ENCODE results near the gene SH3BGRL2.

The SH3BGRL2 gene

DNA sequence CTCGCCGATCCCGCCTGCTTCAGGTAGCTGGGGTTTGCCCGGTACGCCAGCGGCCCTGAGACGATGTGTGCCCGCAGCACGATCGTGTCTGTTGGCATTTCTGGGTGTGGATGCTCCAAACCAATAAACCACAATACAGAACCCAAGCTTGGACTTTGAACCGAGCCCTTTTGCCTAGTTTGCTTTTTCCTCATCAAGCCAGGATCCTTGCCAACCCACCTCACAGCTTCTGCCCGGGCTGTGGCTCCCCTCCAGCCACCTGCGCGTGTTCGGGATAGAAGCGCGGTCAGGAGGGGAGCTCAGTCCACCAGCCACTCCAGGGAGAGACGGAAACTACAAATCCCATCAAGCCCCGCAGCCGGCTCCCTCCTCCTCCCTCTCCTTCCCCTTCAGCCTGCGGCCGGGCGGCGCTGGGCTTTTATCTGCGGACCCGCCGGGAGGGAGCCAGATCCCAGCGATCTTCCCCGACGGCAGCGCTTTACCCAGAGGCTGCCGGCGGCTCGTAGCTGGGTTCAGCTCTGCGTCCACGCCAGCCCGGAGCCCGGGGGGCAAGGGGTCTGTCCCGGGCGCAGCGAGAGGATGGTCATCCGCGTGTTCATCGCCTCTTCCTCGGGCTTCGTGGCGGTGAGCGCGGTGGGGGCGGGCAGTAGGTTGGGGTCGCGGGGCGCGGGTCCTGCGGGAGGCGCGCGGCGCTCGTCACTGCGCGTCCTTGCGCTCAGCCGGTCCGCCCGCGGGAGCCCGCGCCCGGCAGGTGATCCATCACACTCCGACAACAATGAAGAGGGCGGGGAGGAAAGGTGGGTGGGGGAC, at the start of gene SH3BGRL2:
Gene SH3BGRL2, plus strand, starts transcription at position 447 of the 810 bp plus-strand sequence. Its CDS starts 133 bp downstream, at position 580.
- peak; percentile 50 for DNase-seq (ENCODE audit: low spot score)

GRCh38 chr6:79584332-79584731, 46.8 kb upstream of the SH3BGRL2 start:
- DNase-seq (ENCODE audit: low spot score) = no peak

DNA sequence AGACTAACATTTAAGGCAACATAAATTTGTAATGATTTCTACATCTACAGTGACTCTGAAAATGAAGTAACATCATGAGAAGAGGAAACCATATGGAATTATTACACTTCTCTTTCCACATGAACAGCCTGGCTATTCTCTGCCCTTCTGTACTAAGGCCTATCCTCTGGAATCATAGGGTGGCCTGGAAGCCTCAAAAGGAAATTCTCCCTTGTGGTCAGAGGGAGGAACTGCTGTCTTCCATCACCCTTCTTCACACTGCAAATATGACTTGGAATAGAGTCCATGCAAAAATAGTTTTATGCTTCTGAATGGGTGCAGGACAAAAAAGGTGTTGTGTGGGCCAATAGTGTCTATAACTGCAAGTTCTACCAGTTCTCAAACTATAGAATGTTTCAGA, 44.6 kb upstream of the SH3BGRL2 start:
- DNase-seq (ENCODE audit: low spot score) = no peak

DNA sequence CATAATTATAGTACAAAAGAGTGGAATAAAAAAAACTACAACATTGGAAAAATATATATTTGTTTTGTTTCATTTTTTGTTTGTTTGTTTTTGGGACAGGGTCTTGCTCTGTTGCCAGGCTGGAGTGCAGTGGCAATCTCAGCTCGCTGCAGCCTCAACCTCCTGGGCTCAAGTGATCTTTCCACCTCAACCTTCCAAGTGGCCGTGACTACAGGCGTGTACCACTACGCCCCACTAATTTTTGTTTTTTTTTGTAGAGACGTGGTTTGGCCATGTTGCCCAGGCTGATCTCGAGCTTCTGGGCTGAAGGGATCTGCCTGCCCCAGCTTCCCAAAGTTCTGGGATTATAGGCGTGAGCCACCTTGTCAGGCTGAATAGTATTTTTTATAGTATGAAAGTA, 41.4 kb upstream of the SH3BGRL2 start:
- DNase-seq (ENCODE audit: low spot score) = no peak

DNA sequence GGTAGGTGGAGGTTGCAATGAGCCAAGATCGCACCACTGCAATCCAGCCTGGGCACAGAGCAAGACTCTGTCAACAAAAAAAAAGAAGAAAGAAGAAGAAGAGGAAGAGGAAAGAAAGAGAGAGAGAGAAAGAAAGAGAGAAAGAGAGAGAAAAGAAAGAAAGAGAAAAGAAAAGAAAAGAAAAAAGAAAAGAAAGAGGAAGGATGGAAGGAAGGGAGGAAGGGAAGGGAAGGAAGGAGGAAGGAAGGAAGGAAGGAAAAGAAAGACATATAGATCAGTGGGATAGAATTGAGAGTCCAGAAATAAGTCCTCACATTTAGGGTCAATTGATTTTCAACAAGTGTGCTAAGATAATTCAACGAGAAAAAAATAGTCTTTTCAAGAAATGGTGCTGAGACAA, 34.0 kb upstream of the SH3BGRL2 start:
- no peak for DNase-seq (ENCODE audit: low spot score)

DNA sequence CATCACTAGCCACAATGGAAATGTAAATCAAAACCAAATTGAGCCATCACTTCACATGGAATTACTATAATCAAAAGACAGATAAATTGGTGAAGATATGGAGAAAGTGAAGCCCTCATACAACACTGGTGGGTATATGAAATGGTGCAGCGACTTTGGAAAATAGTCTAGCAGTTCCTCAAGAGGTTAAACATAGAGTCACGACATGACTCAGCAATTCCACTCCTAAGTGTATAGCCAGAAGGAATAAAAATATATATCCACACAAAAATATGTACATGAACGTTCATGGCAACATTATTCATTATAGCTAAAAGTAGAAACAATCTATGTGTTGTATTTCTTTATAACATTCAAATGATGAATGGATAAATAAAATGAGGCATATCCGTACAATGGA, 33.1 kb upstream of the SH3BGRL2 start:
- DNase-seq (ENCODE audit: low spot score) = no peak

GRCh38 chr6:79599725-79600259, 31.3 kb upstream of the SH3BGRL2 start:
- no peak for DNase-seq (ENCODE audit: low spot score)

DNA sequence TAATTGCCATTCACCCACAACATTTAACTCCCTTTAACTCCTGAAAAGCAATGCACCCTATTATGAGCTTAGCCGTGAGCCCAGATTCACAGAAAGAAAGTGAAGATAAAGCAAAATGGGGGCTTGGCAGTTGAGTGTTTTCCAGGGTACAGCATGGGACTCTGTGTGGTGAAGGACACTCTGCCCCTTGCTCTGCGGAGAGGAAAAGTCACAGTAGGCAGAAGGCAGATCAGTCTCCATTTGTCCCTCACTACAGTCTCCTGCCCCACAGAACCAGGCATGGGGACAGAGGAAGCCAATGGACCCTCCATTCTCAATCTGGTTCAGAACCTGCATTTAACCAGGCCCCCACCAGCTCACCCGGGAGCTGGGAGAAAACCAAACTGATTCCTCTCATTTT, 30.8 kb upstream of the SH3BGRL2 start:
- no peak for DNase-seq (ENCODE audit: low spot score)

DNA sequence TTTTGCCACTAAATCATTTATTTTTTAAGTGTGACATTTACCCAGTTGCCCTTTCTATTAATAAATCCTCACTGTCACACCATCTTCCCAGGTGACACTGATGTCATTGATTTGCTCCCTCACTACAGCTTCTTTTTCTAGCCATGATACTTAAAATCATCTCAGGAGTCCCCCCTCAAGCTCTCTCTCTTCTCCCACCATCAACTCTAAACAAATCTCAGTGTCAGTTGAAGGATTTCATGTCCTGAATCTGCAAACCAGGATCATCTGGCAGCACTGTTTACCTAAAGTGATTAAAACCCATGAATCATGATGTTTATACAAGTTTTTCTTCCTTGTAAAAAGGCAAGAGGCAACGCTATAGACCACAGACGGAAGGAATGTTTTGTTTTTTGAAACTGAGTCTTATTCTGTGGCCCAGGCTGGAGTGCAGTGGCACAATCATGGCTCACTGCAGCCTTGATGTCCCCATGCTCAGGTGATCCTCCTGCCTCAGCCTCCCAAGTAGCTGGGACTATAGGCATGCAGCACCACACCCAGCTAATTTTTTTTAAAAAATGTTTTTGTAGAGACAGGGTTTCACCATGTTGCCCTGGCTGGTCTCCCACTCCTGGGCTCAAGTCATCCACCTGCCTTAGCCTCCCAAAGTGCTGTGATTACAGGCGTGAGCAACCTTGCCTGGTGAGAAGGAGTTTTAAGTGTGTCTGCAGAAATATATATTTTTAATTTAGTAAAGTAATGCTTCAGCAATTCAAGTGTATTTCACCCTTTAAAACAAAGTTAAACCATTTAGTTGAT, 30.1 kb upstream of the SH3BGRL2 start:
- DNase-seq (ENCODE audit: low spot score) = no peak

DNA sequence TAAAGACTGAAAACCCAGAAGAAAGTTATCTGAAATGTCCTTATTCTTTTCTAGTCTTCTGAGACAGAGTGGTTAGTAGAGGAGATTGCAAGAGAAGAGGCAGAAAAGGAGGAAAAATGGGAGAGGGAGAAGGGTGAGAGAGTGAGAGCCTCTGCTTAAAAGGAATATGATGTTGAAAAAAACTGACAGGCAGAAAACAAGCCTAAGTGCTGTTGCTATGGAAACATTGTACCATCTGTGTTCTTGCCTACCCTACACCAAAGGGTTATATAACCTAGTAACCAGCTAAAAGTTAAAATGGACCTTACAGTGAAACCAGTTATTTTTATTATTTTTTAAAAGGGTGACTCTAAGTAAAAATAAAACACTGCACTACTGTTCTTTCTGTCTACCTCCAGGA, 28.3 kb upstream of the SH3BGRL2 start:
- no peak for DNase-seq (ENCODE audit: low spot score)

DNA sequence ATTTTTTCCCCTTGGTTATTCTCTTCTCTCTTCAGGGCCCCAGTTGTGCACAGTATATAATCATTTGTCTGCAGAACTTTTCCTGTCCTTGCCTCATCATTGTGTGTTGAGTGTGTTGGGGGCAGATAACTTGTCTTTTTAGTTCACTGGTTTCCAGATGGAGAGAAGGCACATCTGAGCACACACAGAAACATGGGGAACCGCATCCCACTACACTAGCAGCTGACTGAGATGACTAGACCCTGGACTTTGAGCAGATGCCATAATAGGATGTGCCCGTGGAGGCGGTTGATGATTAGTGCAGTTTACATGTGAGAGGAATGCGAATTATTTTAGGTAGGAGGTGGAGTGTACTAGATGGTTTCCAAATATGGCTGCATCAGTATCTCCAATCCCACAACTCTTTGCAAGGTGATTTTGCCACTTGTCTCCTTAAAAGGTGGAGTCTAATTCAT, 26.5 kb upstream of the SH3BGRL2 start:
- DNase-seq (ENCODE audit: low spot score) = no peak

- no peak for DNase-seq (ENCODE audit: low spot score)
Observed at GRCh38 chr6:79605061-79605460, 26.1 kb upstream of the SH3BGRL2 start.

DNA sequence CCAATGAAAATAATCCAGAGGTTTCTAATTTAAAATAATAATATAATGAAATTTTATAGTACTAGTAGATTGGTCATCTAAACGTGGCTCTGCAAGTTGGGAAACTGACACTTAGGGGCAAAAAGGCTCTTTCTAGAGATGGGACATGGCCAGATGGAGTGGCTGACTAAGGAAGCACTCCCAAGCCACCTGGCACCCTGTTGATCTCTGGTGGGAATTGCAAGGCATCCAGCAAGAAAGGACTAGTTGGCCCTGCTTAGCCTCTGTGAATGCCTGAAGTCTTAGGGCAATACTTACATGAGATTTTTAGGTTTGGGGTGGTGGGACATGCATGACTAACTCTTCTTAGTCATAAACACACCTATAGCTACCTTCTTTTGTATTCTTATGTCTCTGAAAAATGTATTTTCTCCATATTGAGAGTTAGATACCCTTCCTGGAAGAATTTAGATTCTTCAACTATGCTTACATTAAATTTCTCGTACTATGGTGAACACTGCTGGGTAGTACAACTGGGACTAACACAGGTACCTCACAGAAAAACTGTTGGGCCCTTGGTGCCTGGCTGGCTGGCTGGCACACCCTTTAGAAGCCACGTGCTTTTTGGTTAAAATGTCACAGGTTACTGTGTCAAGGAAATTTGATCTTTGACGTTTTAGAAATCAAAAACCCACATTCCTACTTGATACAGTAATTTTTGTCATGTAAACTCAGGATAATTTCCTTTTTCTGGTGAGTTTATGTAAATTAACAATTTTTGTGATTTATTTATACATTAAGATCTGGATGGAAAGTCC, 25.0 kb upstream of the SH3BGRL2 start:
- DNase-seq (ENCODE audit: low spot score) = no peak

- DNase-seq (ENCODE audit: low spot score) = no peak
Observed at GRCh38 chr6:79607000-79607399, 24.1 kb upstream of the SH3BGRL2 start.

GRCh38 chr6:79608334-79609224, 22.6 kb upstream of the SH3BGRL2 start:
- DNase-seq (ENCODE audit: low spot score) = no peak

DNA sequence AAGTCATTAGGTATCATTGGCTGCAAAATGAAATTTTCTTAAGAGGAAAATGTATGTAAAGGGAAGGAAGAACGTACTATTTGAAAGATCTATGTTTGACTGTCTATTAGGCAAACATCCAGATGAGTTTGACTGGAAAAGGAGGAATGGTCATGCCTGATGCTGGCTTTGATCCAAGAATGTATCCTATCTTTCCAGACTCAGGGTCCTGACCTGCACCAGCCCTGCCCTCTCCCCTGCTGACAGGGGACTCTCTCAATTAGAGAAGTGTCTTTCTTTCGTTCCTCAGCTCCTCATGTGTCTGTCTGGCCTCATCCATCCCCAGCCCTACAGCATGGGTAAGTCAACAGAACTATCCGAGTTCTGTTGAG, 21.9 kb upstream of the SH3BGRL2 start:
- DNase-seq (ENCODE audit: low spot score) = no peak

DNA sequence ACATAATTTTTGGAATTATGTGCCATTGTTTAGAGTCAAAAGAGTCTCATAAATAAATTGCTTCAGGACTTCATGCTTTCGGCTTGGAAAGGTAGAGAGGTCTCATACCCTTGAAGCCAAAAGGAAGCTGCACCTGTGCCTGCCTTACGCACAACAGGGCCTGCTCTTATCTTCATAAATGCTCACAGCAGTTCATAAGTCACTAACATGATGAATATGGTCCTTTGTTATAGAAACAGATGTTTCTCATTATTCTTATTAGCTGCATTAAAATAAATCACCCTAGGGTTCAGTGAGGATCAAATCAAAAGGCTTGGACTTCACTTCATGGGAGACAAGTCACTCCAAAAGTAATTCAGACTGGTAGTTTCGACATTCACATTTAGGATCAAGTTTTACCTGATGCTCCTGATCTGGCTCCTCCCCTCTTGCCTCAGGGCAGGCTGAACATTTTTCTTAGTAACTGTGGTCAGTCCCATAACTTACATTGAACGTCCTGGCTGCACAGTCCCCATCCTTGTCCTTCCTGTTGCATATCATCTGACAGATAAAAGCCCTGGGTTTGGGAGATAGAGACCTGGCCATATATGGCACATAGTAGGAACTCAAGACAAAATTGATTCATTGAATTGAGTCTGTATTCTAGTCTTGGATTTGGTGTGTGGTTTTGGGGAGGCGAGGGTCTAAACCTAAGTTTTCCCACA, 20.7 kb upstream of the SH3BGRL2 start:
- no peak for DNase-seq (ENCODE audit: low spot score)

DNA sequence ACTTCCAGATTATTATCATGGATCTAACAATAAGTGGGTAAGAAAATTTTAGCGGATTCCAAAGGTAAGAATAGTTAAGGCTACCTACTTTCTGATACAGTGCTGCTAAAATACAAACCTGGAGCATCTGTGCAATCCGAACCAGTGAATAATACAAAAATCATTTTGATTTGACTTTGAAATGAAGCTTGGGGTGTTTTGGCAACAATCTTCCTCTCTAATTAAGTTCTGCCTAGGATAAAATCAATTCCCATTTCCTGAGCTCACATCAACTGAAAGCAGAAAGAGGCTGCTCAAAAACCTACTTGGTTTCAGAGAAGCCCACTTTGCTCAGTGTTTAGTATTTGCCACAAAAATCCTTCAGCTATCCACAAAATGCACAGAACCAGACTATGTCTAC, 18.7 kb upstream of the SH3BGRL2 start:
- DNase-seq (ENCODE audit: low spot score) = no peak

DNA sequence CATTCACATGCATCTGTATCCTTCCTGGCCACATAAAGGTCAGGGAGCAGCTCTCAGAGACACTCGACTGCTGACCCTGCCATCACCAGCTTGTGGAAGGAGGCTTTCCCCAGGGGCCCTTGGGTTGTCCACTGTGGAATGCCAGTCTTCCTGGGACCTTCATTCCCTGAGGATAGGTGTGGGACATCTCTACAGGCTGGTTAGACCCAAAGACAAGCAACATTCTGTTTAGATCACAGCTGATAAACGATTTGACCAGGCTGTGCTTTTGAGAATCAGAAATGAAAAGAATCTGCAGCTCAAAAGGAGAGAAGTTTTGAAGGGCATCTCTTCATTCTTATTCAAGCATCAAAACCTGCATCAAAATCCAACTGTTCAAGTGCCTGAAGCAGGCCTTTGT, 18.2 kb upstream of the SH3BGRL2 start:
- no peak for DNase-seq (ENCODE audit: low spot score)

GRCh38 chr6:79613912-79614311, 17.2 kb upstream of the SH3BGRL2 start:
- DNase-seq (ENCODE audit: low spot score) = no peak

Measured in pons (tissue), 1 donor.